ENCODE data around the gene TPST2.

Gene TPST2

DNA sequence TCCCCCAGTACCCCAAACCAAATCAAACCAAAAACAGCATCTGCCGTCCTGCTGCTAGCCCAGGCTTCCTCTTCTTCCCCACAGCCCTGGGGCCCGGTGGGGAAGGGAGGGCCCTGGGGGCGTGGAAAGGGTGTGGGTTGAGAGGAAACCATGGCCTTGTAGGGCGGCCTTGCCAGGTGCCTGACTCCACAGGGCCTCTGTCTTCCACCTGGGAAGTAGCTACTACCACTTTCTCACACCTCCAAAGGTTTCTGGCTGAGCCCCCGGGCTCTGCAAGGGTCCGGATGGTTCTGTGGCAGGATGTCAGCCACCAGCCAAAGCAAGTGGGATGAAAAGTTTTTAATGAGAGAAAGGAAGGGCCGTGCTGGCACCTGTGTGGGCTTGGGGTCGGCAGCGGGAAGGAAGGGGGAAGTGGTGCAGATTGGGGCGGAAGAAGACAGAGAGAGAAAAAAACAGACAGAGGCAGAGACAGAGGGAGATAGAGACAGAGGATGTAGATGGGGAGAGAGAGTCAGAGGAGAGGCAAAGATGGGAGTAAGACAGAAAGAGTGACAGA lies 10.5 kb downstream of the TPST2 start:
- no peak for DNase-seq (ENCODE audit: low read depth)

- no peak for DNase-seq (ENCODE audit: low read depth)
These were observed 12.9 kb downstream of the TPST2 start for GRCh38 chr22:26577081-26577480.

GRCh38 chr22:26576026-26576680 lies 13.8 kb downstream of the TPST2 start:
- no peak for DNase-seq (ENCODE audit: low read depth)

- no peak for DNase-seq (ENCODE audit: low read depth)
These were observed 15.8 kb downstream of the TPST2 start for GRCh38 chr22:26574001-26574723.

DNA sequence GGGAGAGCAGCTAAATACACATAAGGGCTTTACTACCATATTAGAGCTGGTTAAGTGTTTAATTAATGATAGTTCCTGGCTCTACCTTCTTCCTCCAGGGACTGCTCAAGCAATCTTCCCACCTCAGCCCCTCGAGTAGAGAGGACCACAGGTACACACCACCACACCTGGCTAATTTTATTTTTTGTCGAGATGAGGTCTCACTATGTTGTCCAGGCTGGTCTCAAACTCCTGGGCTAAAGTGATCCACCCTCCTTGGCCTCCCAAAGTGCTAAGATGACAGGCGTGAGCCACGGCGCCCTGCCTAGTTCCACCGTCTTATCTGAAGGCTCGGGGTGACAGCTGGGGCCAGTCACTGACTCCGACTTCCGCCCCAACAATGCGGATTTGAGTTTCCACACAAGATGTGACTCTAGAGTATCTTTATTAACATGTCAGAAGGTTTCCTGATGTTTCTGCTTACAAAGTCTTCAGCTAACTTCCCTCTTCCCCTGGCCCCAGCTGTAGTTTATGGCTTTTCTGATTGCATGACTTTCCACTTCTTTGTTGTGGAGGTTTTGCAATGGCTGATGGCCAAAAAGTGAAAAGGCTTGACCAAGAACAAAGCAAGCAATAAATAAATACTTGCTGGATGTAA lies 16.8 kb downstream of the TPST2 start:
- DNase-seq (ENCODE audit: low read depth), result no peak

DNA sequence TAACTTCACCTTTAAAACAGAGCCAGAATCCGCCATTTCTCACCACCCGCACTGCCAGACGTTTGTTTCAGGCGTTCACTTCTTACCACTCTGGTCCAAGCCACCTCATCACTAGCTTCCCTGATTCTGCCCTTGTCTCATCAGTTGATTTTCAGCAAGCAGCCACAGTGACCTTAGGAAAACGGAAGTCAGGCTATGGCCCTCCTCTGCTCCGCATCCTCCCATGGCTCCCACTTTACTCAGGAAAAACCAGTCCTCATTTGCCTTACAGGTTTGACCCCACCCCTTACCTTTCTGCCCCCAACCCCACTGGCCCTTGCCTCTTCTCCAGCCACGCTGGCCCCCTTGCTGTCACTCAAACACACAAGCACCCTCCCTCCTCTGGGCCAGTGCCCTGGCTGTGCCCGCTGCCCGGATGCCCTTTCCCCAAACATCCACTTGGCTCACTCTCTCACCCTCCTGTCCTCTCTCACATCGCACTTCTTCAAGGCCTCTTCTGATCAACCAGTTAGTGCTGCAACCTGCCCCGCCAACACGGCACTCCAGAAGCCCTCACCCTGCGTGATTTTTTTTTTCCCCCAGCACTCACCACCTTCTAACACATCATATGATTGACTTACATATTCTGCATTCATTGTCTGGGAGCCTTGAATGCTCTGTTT lies 18.9 kb downstream of the TPST2 start:
- no peak for DNase-seq (ENCODE audit: low read depth)

DNA sequence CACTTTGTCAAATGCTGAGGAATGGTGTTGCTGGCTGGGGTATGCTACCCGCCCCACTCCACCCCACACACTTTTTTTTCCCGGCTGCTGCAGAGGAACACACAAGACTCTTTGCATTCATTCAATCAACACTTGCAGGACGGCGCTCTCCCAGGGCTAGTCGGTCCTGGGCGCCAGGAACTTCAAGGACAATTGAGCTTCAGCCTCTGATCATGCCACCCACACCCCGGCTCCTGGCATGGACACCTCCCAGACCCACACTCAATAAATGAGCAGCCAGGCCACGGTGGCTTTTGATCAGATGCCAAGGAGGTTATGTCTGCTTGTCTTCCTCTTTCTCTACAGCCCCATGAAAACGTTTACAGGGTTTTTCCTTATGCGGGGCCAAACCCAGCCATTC lies 19.8 kb downstream of the TPST2 start:
- DNase-seq (ENCODE audit: low read depth), result no peak

DNA sequence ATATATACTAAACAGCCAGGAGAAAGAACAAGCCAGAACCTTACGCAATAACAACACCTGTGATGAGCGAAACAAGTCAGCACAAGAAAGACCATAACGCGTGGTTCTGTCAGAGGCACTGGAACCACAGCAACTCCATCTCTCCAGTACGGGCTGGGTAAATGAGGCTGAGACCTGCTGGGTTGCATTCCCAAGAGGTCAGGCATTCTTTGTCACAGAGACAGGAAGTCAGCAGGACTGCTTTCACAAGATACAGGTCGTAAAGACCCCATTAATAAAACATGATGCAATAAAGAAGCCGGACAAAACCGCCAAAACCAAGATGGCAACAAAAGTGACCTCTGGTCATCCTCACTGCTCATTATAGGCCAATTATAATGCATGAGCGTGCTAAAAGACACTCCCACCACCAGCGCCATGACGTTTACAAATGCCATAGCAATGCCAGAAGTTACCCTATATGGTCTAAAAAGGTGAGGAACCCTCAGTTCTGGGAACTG lies 21.7 kb downstream of the TPST2 start:
- no peak for DNase-seq (ENCODE audit: low read depth)

- no peak for DNase-seq (ENCODE audit: low read depth)
These were observed 22.3 kb downstream of the TPST2 start for GRCh38 chr22:26567610-26568009.

DNA sequence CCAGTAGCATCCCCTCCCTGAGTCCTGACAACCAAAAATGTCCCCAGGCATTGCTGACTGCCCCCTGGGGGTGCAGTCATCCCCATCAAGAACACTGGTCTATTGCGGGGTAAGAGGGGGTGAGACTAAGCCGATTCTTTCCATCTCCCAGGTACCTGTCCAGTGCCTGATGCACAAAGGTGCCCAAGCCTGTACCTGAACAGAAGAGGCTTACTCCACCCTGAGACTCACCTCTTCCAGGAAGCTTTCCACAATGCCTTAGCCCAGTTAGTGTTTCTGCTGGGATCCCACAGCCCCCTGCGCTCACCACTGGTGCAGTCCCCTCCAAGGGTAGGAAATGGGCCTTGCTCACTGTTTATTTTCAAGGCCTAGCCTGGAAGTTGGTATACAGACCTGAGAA lies 22.9 kb downstream of the TPST2 start:
- DNase-seq (ENCODE audit: low read depth), result no peak

GRCh38 chr22:26565889-26566288 lies 24.0 kb downstream of the TPST2 start:
- no peak for DNase-seq (ENCODE audit: low read depth)

DNA sequence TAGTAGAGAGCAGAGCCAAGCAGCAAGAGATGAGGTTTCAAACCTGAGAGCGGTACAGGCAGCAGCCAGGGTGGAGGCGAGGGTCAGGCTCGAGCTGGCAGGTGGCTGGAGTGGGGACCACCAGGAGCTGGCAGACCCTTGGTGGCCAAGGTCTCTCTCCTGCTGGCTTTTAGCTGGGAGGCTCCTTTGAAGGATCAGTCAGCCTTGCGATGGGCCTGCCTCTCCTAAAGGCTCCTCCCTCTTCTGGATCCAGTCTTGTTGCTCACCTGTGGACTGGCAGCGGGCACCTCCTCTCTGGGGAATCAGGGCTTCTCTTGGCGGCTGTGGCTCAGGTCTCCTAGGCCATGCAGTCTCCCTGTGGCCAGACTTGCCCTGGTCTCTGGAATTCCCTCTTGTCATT lies 24.8 kb downstream of the TPST2 start:
- no peak for DNase-seq (ENCODE audit: low read depth)

DNA sequence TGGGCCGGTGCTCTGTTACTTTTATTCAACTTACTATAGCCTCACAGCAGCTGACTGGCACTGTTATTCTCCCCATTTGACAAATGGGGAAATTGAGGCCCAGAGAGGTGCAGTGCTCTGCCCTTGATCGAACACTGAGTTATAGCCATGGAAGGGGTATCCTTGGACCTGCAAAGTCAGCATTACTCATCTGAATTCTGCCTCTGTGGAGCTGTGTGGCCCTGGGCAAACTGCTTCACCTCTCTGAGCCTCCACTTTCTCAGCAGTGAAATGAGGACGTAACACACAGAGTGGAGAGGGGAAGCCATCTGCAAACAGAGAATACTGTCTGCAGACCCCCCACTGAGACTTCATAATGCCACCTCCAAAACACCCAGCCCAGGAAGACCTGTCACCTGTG lies 25.3 kb downstream of the TPST2 start:
- no peak for DNase-seq (ENCODE audit: low read depth)

- no peak for DNase-seq (ENCODE audit: low read depth)
These were observed 25.8 kb downstream of the TPST2 start for GRCh38 chr22:26564181-26564580.

DNA sequence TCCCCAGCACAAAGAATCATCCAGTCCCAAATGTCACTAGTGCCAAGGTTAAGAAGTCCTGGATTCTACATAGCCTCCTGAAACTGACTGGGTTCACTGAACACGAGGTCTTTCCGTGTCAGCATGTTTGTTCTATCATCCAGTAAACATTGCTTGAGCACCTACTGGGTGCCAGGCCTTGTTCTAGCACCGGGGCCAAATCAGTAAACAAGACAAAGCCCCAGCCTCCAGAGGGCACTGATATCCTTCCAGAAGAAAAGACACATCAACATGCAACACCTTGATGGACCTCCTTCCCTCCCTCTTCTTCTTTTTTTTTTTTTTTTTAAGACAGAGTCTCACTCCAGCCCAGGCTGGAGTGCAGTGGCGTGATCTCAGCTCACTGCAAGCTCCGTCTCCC lies 26.9 kb downstream of the TPST2 start:
- DNase-seq (ENCODE audit: low read depth), result no peak

- no peak for DNase-seq (ENCODE audit: low read depth)
These were observed 28.0 kb downstream of the TPST2 start for GRCh38 chr22:26561756-26562417.

- no peak for DNase-seq (ENCODE audit: low read depth)
These were observed 29.9 kb downstream of the TPST2 start for GRCh38 chr22:26559961-26560575.

DNA sequence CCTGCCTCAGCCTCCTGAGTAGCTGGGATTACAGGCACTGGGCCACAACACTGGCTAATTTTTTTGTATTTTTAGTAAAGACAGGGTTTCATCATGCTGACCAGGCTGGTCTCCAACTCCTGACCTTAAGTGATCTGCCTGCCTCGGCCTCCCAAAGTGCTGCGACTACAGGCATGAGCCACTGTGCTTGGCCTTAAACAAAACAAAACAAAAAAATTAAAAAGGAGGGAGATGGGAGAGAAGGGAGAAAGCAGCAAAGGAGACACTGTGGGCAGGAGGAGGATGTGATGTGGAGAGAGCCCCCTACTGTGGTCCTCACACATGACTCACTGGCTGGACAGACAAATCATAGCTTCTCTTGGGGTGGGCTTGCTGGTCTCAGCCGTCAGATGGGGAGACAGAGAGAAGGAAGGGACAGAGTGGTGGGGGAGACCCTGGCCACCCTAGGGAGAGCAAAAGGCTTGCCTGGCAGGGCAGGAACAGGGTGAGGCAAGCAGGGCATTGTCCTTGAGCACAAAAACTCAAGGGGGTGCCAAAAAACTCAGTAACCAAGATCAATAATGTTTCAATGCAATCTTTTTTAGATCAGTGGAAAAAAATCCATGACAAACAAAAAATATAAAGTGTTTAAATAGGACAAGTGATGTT lies 31.6 kb downstream of the TPST2 start:
- DNase-seq (ENCODE audit: low read depth), result no peak

GRCh38 chr22:26556904-26557303 lies 33.0 kb downstream of the TPST2 start:
- no peak for DNase-seq (ENCODE audit: low read depth)

GRCh38 chr22:26555478-26555877 lies 34.5 kb downstream of the TPST2 start:
- DNase-seq (ENCODE audit: low read depth), result no peak

DNA sequence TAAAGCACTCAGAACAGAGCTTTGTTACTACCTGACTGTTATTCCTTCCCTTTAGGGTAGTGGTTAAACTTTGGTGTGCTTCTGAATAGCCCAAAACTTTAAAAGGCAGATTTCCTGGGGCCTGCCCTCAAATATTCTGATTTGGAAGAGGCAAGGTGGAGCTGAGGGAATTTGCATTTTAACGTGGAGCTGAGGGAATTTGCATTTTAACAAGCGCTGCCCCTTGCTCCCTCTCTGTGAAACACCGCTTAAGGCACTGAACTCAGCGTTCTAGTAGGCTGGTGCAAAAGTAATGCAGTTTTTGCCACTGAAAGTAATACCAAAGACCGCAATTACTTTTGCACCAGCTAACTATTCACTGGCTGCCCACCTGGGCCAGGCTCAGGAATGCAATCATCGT lies 35.0 kb downstream of the TPST2 start:
- DNase-seq (ENCODE audit: low read depth), result no peak
